ENCODE results near the gene VSIG1. TPM values are rescaled to one million over a fixed set of nuclear protein-coding genes. Genes with fewer than 3 reads are reported as not detected.

VSIG1 gene
- total and polyA plus RNA-seq, 10 of the 15 experiments (the other 5 are each of a cell fraction or from before 2014, with no cell fraction given) = 0.04 to 0.08 (median 0.06) TPM; not detected in 7

DNA sequence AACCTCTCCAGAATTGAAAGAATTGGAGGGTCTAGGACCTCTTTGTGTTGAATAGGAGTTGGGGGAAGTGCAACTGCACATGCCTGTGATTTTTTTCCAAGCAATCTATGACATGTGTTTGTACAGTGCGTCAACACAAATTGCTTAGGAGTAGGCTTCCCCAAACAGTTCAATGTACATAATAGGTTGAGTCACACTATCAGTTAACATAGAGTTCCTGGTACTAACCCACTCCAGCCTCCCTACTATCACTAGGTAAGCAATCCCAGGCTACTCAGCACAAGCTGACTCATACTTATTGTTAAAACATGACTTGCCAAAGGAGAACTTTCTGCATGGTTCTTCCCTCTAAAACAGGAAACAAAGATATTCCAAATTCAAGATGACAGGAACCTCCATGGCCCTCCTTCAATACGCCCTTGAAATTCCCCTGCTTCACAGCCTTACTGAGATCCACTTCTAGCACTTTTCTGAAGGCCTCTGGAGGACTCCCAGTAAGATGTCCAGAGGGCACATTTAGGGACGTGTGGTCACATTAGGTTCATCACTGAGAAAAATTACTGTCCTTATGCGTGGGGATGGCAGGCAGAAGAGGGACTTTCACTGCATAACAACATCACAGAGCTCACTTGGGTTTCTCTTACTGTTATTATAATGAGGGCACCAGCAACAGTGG, 8.4 kb upstream of the VSIG1 start:
- TF ChIP-seq SUZ12 (IDR thresholded peaks at IDR 0.05; ENCODE audit: unreplicated experiment) = no peak
- TF ChIP-seq, protein P1, sequence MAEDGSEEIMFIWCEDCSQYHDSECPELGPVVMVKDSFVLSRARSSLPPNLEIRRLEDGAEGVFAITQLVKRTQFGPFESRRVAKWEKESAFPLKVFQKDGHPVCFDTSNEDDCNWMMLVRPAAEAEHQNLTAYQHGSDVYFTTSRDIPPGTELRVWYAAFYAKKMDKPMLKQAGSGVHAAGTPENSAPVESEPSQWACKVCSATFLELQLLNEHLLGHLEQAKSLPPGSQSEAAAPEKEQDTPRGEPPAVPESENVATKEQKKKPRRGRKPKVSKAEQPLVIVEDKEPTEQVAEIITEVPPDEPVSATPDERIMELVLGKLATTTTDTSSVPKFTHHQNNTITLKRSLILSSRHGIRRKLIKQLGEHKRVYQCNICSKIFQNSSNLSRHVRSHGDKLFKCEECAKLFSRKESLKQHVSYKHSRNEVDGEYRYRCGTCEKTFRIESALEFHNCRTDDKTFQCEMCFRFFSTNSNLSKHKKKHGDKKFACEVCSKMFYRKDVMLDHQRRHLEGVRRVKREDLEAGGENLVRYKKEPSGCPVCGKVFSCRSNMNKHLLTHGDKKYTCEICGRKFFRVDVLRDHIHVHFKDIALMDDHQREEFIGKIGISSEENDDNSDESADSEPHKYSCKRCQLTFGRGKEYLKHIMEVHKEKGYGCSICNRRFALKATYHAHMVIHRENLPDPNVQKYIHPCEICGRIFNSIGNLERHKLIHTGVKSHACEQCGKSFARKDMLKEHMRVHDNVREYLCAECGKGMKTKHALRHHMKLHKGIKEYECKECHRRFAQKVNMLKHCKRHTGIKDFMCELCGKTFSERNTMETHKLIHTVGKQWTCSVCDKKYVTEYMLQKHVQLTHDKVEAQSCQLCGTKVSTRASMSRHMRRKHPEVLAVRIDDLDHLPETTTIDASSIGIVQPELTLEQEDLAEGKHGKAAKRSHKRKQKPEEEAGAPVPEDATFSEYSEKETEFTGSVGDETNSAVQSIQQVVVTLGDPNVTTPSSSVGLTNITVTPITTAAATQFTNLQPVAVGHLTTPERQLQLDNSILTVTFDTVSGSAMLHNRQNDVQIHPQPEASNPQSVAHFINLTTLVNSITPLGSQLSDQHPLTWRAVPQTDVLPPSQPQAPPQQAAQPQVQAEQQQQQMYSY (CRISPR knock-in tag; IDR thresholded peaks at IDR 0.05) = no peak
- no peak for TF ChIP-seq ZZZ3 (IDR thresholded peaks at IDR 0.05; ENCODE audit: control insufficient read depth, insufficient read length, low read depth)
- TF ChIP-seq PML (IDR thresholded peaks at IDR 0.05; ENCODE audit: low read length) = no peak
- no peak for TF ChIP-seq NBN (IDR thresholded peaks at IDR 0.05)
- no peak for TF ChIP-seq EGR1 (IDR thresholded peaks at IDR 0.05; ENCODE audit: borderline replicate concordance in 1 of 2, low read depth in 2 of 2, low read length in 2 of 2)
- TF ChIP-seq ZSCAN29 (IDR thresholded peaks at IDR 0.05) = no peak
- TF ChIP-seq TBL1XR1 (IDR thresholded peaks at IDR 0.05; ENCODE audit: low read depth, low read length) = no peak
- no peak for TF ChIP-seq JUNB (IDR thresholded peaks at IDR 0.05)
- CTCF ChIA-PET = no interaction called here
- H3K27me3 ChIP-seq (replicated peaks in 1 of 2; ENCODE audit: control insufficient read depth in 2 of 2, insufficient read depth in 2 of 2, low read length in 1 of 2) = no peaks in the 10 kb centered on the region
- no peaks in the 10 kb centered on the region for H3K79me2 ChIP-seq (ENCODE audit: control insufficient read depth, insufficient read depth, low read length)
- WGBS (ENCODE audit: insufficient coverage, insufficient replicate concordance, low lambda C conversion rate, missing lambda C conversion rate) = 30% methylated on average over 4 of the region's 4 CpGs
- no TSS peak for BruUV-seq (replicated peaks)
- SMC1A ChIA-PET (ENCODE audit: uncharacterized antibody, unreplicated experiment) = no interaction called here
- intact Hi-C loops (cut with micrococcal nuclease; ENCODE audit: unreplicated experiment) = no loop called here
- ATAC-seq = no peak
- H3K4me3 ChIP-seq = no peak overlapping the region
- no peak for FAIRE-seq
- H2AFZ ChIP-seq (ENCODE audit: control insufficient read depth, low read depth, low read length) = no peak overlapping the region
- no peak overlapping the region for H3K4me2 ChIP-seq (ENCODE audit: control insufficient read depth, insufficient read depth)
- in situ Hi-C loops (cut with MboI) = no loop called here
- H3K27ac ChIP-seq (ENCODE audit: control insufficient read depth, insufficient read depth) = no peak overlapping the region
- no peaks in the 10 kb centered on the region for H3K36me3 ChIP-seq (ENCODE audit: control insufficient read depth in 2 of 2, insufficient read depth in 2 of 2, low read length in 1 of 2)
- no peak overlapping the region for H3K9ac ChIP-seq (ENCODE audit: control insufficient read depth, insufficient read depth, low read length)
- no peaks in the 10 kb centered on the region for H3K9me3 ChIP-seq (replicated peaks; ENCODE audit: control insufficient read depth, insufficient read depth, low read length)
- H3K4me1 ChIP-seq (ENCODE audit: control insufficient read depth, insufficient read depth, low read length) = no peaks in the 10 kb centered on the region
- no peaks in the 10 kb centered on the region for H4K20me1 ChIP-seq (ENCODE audit: control insufficient read depth, insufficient read depth)
- DNase-seq (ENCODE audit: low read depth, low spot score) = no peak
- RAD21 ChIA-PET (ENCODE audit: unreplicated experiment) = no interaction called here
- POLR2A ChIA-PET = no interaction called here

All from GM12878 (cell line).